HK-2 (cell line): Measurements from ENCODE around the gene CITED1.
A peak's percentile ranks its signal among the peaks of the same experiment; 100 is the strongest.
"Not testable (repeated sequence)": the region's sequence is repeated elsewhere in the genome, so short reads cannot be mapped to it uniquely, and the experiment has no call there.

Source experiments
- DNase-seq: peaks from one replicate; pipeline ENCODE4 v3.0.0-alpha.2; 2018; ENCODE audit not compliant: unreplicated experiment

The CITED1 gene, protein sequence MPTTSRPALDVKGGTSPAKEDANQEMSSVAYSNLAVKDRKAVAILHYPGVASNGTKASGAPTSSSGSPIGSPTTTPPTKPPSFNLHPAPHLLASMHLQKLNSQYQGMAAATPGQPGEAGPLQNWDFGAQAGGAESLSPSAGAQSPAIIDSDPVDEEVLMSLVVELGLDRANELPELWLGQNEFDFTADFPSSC

DNA sequence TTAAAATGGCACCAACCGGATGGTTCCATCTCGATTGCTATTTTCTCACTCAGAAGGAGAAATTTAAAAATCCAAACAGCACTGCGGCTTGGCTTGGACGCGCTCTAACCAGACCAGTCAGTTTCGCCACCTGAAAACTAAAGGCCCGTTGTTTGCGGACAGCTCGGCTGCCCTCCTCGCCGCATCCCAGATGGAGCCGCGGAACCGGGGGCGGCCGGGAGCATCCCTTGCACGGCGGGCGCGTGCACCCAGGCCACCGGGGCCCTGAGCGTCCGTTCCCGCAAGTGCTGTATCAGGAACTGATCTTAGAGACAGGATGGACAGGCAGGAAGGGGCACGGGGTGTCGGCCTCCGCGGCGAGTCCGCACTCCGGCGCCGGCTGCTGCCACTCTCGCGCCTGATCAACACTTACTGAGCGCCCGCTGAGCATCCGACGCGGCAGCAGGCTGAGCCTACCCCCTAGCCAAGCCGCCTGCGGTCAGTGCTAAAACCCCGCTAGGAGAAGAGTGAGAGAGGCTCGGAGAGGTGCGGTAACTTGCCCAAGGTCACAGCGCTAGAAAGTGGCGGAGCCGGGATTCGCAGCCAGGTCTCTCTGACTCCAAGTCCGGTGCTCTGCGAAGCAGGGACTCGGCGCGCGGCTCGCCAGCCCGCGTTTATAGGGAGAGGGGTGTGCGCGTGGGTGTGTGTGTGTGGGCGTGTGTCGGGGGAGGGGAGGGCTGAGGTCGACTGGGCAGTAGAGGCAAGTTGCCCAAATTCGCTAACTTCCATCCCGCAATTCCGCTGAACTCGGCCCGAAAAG, at the start of gene CITED1:
CITED1 (minus strand) TSS at position 629 of the 799 bp plus-strand sequence. CDS start 3,045 bp downstream, outside the sequence.
- DNase-seq, result peak; percentile 15

GRCh38 chrX:72352786-72353185, 47.1 kb upstream of the CITED1 start:
- no peak for DNase-seq

DNA sequence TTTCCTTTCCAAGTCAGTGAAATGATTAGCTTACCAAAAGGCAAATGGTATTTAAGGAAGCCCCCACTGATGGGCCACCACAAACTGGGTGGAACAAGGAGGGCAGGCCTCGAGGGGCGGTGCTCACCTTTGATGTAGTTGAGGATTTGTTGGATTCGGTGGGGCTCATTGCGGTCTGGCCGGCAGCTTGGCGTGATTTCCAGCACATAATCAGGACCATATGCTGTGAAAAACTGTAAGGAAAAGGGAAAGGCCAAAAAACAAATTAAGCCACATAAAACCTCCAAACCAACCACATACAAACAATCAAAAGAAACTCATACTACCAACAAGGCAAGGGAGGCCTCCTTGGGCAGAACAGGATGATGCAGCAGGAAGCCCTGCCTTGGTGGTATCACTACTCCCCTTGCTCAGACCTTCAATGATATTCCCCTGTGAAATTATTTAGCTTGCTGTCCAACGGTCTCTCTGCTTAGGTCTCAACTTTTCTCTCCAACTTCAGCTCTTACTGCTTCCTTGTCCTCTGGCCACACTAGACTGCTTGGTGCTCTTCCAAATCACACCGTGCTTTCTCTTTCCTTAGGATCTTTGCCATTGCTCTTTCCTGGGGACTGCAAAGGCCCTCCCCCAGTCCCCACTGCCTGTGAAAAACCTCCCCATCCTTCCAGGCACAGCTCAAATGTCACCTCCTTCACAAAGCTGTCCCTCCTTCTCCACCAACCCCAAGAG, 46.1 kb upstream of the CITED1 start:
- DNase-seq, result no peak

DNA sequence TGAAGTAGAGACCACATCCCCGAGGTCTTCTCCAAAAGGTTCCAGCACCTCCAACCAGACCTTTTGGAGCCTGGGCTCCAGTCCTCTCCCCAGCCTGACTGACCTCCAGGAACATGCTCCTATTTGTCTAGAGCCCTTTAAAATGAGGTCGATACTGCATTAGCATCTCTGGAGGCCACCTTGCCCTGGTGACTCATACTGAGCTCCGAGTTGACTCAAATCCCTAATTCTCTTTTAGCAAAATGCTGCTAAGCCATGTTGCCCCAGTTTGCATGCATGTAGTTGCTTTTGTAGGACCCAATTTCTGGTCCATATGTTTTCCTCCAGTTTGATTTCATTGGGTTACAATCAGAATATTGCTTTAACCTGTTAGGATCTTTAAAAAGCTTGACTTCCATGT, 43.5 kb upstream of the CITED1 start:
- DNase-seq, result no peak

- DNase-seq, result no peak
Observed at GRCh38 chrX:72348247-72348979, 42.7 kb upstream of the CITED1 start.

GRCh38 chrX:72347366-72347765, 41.7 kb upstream of the CITED1 start:
- DNase-seq, result no peak

DNA sequence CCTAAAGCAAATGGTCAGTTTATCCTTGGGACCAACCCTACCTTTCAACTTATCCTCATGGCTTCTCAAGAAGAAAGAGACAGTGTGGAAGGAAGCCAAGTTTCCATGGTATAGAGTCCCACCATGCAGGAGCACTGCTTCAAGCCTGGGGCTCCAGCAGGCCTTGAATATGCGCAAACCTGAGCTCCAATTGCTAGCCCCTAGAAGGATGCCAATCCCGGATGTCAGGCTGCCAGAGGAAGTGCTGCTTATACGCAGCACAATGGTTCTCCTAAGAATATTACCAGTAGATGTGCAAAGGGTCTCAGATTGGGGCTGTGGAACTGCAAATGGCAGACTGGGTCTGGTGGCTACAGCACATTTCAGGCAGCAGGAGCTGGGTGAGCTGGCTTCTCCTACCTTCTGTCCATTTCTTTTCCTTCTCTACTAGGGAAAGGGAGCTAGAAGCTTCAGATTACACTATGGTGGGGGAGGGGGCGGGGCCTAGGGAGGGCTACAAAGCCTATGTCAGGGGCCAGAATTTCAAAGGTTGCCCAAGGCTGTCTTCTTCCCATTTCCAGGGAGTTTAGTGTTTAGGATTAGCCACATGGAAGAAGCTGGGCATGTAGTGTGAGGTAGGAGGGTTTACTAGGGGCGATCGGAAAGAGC, 40.7 kb upstream of the CITED1 start:
- DNase-seq, result no peak

GRCh38 chrX:72340626-72341025, 34.9 kb upstream of the CITED1 start:
- DNase-seq, result no peak

GRCh38 chrX:72340041-72340440, 34.3 kb upstream of the CITED1 start:
- DNase-seq, result no peak

GRCh38 chrX:72330131-72330530, 24.4 kb upstream of the CITED1 start:
- no peak for DNase-seq

DNA sequence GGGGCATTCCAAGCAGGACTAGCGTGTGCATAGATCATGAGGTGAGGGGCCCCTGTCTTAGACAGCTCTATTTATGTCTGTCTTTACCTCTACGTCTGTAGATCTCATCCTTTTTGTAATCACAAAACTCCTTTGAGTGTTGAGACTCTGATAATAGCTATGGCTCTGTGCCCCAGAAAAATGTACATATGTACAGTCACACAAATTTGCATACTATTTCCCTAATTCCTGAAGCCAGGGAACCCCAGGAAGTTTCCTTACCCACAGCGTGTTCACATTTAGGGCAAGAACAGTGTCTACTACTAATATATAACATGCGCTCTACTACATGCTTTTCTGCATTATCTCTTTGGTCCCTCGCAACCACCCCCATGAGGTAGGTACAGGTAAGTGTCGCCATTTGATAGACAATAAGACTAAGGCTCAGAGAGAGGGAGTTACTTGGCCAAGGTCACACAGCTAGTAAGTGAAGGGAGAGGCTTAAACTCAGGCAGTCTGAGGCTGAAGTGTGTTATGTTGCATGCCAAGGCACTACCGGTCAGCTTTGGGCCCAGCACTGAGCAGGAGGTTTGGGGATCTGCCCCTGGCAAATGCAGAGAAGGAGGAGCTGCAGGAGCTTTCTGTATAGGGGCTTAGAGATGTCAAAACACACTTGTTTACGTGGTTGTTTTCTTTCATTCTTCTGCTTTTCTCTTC, 21.0 kb upstream of the CITED1 start:
- DNase-seq, result no peak

DNA sequence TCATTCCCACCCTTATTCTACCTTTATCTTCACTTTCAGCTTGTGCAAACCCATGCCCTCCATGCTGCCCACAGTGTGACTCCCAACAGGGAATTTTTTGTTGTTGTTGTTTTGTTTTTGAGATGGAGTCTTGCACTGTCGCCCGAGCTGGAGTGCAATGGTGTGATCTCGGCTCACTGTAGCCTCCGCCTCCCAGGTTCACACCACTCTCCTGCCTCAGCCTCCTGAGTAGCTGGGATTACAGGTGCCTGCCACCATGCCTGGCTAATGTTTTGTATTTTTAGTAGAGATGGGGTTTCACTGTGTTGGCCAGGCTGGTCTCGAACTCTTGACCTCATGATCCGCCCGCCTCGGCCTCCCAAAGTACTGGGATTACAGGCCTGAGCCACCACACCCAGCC, 13.9 kb upstream of the CITED1 start:
- DNase-seq, result not testable (repeated sequence)

GRCh38 chrX:72317139-72317538, 11.4 kb upstream of the CITED1 start:
- DNase-seq, result no peak

GRCh38 chrX:72316408-72317110, 10.8 kb upstream of the CITED1 start:
- DNase-seq, result no peak

DNA sequence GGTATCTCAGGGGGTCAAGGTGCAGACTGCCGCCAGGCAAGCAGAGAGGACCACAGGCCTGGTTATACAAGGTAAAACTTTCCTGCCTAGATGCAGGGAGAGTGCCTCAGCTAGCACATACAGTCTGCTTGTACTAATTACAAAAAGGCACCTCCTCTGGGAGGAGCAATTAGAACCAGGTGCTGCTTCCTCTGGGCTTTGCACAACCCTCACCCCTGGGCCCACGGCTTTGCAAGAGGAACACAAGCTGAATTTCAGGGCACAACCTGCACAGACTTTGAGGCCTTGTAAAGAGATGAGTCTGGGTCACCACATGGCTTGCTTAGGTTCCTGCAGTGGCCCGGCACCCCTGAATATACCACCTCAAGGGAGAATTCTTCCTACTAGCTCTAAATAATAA, 9.2 kb upstream of the CITED1 start:
- no peak for DNase-seq

DNA sequence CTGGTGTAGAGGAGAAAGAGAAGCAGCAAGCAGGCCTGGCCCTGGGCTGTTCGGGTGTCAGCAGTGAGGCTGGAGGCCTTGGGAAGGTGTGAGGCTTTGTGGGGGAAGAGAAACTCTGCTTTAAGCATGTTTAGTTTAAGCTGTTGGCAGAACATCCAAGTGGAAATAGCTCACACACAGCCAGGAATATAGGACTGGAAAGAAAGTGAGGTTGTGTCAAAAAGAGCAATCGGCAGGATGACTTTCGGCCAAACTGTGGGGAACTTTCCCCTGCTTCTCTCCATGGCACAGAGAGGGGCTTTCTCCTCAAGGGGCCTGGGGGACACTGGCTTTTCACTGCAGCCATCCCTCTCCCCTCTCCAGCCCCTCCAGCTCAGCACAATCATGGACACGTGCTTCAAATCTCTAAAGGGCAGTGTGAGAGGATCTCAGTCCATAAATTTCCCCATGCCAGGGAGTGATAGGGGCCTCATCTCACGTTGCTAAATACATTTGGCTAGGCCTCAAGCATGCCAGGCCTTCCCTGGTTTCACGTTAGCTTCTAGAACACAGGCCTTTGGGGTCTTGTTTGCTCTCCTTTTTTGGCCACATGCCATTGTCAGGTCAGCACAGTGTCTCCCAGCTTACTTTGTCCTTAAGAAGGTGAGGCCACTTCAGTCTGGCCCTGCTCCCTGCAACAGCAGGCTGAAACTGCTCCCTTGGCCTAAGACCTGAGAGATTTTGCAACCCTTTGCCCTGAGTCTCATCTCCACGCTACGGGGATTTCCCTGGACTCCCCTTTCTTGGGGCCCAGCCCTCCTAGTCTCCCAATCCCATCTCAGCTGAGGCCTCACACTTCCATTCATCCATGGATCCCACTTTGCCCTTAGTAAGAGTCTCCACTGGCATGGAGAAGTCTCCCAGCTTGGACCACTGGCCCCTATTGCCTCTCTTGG, 8.3 kb upstream of the CITED1 start:
- DNase-seq, result no peak

GRCh38 chrX:72312311-72312940, 6.7 kb upstream of the CITED1 start:
- no peak for DNase-seq

- DNase-seq, result no peak
Observed at GRCh38 chrX:72309297-72310071, 3.8 kb upstream of the CITED1 start.
